NCI-H1436 treated with DMSO at 0.1 percent for 48 hours (cell line): Measurements from ENCODE around the gene PIP4K2B.
A peak's percentile ranks its signal among the peaks of the same experiment; 100 is the strongest.

ENCODE experiments used
- DNase-seq: peaks from one replicate; lab custom pipeline; 2025; lab: John Stamatoyannopoulos, UW

Gene PIP4K2B

GRCh38 chr17:38746004-38746848, 53.1 kb downstream of the PIP4K2B start:
- no peak for DNase-seq

GRCh38 chr17:38745545-38745944, 53.8 kb downstream of the PIP4K2B start:
- DNase-seq: peak; percentile 68

- DNase-seq: peak; percentile 78
Measured at GRCh38 chr17:38743556-38744171, 55.7 kb downstream of the PIP4K2B start.

- peak; percentile 61 for DNase-seq
Measured at GRCh38 chr17:38742411-38743308, 56.7 kb downstream of the PIP4K2B start.

- no peak for DNase-seq
Measured at GRCh38 chr17:38741921-38742410, 57.4 kb downstream of the PIP4K2B start.

- no peak for DNase-seq
Measured at GRCh38 chr17:38741461-38741860, 57.9 kb downstream of the PIP4K2B start.

- no peak for DNase-seq
Measured at GRCh38 chr17:38740806-38741205, 58.5 kb downstream of the PIP4K2B start.

- no peak for DNase-seq
Measured at GRCh38 chr17:38740044-38740443, 59.3 kb downstream of the PIP4K2B start.

- DNase-seq: no peak
Measured at GRCh38 chr17:38739305-38739704, 60.1 kb downstream of the PIP4K2B start.

- DNase-seq: no peak
Measured at GRCh38 chr17:38738686-38739085, 60.7 kb downstream of the PIP4K2B start.

GRCh38 chr17:38738007-38738662, 61.2 kb downstream of the PIP4K2B start:
- DNase-seq: no peak

- DNase-seq: no peak
Measured at GRCh38 chr17:38735161-38735997, 64.0 kb downstream of the PIP4K2B start.

- no peak for DNase-seq
Measured at GRCh38 chr17:38733982-38734973, 65.1 kb downstream of the PIP4K2B start.

GRCh38 chr17:38733282-38733981, 65.9 kb downstream of the PIP4K2B start:
- no peak for DNase-seq

GRCh38 chr17:38732376-38733281, 66.7 kb downstream of the PIP4K2B start:
- no peak for DNase-seq

GRCh38 chr17:38731526-38732294, 67.6 kb downstream of the PIP4K2B start:
- no peak for DNase-seq
